ENCODE results near the gene ATP2B1. TPM values are rescaled to one million over a fixed set of nuclear protein-coding genes. Genes with fewer than 3 reads are reported as not detected.

The ATP2B1 gene
- total RNA-seq, 4 donors from 2014 or later: 19.0 to 33.3 (median 27.8) TPM

DNA sequence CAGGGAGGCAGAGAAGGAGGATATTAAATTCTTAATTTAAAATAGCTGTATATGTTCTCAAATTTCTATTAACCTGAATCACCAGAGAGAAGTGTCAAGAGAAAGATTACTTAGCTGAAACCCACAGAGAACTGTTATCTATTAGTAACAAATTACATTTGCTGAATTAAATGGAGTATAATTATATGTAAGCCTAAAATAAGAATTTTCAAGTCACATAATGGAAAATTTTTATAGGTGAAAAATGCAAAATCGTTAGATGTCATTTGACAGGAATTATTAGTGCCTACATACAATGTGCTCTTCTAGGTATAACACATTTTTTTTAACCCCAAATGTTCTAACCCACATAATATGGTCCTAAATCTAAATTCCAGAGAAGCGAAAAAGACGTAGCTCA, 4.1 kb upstream of the ATP2B1 start:
- H3K36me3 ChIP-seq: no peaks in the 10 kb centered on the region
- TF ChIP-seq POLR2AphosphoS5 (IDR thresholded peaks at IDR 0.05) (no peak), EP300 (IDR thresholded peaks at IDR 0.05) (no peak)
- no peak overlapping the region for H3K27ac ChIP-seq
- 87 to 97% methylated on average over 3 of the region's 3 CpGs for WGBS, 2 donors (ENCODE audit: low coverage in 1 of 2)
- no peaks in the 10 kb centered on the region for H3K27me3 ChIP-seq
- H3K4me1 ChIP-seq: peaks cover 0 to 10% (median 0%) of the 10 kb centered on the region in 3 donors
- H3K9me3 ChIP-seq: peaks cover 0 to 4% (median 0%) of the 10 kb centered on the region in 3 donors
- ATAC-seq: no peak
- no peak overlapping the region for H3K4me3 ChIP-seq

DNA sequence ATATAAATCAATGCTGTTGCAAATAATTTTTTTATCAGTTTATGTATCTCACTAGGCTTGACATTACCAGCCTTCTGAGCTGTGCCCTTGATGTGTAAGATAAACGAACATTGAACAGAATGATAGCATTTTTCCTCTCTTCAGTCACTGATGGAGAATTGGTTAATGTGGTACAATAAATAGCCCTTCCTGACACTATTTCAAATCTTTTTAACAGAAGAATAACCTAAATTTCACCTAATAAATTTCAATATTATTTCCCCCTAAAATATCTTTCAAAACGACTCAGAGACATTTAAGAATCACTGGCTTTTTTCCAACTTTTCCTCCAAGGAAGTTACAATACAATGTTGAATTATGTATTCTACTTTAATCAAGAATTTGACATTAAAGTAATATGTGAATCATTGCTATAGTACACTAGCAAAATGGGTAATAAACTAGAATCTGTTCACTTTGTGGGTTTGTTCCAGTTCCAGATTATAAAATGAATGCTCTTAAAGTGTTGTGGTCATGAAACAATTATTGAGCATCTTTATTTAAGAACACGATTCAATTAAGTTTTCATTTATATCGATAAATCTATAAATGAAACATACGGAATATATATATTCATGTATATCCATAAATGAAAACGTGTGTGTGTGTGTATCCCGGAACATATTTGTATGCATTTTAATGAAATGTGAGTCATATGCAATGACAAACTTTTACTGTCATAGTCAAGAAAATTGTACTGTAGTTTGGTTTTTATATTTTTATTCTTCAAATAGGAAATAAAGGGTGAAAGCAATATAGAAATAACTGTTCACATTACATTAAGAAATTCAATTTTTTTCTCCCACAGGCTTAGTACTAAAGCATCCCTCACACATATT, 2.5 kb upstream of the ATP2B1 start:
- H3K4me3 ChIP-seq: peak overlapping the region in 1 of 2 donors; percentile 77
- peak overlapping the region in 2 of 4 donors; percentile 96 to 99 for H3K27ac ChIP-seq
- H3K4me1 ChIP-seq: peaks cover 0 to 25% (median 0%) of the 10 kb centered on the region in 3 donors
- H3K9me3 ChIP-seq: peaks cover 0 to 4% (median 0%) of the 10 kb centered on the region in 3 donors
- no peaks in the 10 kb centered on the region for H3K36me3 ChIP-seq
- no peaks in the 10 kb centered on the region for H3K27me3 ChIP-seq
- 58 to 63% methylated on average over 7 of the region's 7 CpGs for WGBS, 2 donors (ENCODE audit: low coverage in 1 of 2)
- no peak for TF ChIP-seq EP300 (IDR thresholded peaks at IDR 0.05)
- no peak for TF ChIP-seq POLR2AphosphoS5 (IDR thresholded peaks at IDR 0.05)
- no peak for TF ChIP-seq POLR2A (IDR thresholded peaks at IDR 0.05)
- TF ChIP-seq, protein P1, sequence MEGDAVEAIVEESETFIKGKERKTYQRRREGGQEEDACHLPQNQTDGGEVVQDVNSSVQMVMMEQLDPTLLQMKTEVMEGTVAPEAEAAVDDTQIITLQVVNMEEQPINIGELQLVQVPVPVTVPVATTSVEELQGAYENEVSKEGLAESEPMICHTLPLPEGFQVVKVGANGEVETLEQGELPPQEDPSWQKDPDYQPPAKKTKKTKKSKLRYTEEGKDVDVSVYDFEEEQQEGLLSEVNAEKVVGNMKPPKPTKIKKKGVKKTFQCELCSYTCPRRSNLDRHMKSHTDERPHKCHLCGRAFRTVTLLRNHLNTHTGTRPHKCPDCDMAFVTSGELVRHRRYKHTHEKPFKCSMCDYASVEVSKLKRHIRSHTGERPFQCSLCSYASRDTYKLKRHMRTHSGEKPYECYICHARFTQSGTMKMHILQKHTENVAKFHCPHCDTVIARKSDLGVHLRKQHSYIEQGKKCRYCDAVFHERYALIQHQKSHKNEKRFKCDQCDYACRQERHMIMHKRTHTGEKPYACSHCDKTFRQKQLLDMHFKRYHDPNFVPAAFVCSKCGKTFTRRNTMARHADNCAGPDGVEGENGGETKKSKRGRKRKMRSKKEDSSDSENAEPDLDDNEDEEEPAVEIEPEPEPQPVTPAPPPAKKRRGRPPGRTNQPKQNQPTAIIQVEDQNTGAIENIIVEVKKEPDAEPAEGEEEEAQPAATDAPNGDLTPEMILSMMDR (IDR thresholded peaks at IDR 0.05): no peak
- ATAC-seq: no peak

DNA sequence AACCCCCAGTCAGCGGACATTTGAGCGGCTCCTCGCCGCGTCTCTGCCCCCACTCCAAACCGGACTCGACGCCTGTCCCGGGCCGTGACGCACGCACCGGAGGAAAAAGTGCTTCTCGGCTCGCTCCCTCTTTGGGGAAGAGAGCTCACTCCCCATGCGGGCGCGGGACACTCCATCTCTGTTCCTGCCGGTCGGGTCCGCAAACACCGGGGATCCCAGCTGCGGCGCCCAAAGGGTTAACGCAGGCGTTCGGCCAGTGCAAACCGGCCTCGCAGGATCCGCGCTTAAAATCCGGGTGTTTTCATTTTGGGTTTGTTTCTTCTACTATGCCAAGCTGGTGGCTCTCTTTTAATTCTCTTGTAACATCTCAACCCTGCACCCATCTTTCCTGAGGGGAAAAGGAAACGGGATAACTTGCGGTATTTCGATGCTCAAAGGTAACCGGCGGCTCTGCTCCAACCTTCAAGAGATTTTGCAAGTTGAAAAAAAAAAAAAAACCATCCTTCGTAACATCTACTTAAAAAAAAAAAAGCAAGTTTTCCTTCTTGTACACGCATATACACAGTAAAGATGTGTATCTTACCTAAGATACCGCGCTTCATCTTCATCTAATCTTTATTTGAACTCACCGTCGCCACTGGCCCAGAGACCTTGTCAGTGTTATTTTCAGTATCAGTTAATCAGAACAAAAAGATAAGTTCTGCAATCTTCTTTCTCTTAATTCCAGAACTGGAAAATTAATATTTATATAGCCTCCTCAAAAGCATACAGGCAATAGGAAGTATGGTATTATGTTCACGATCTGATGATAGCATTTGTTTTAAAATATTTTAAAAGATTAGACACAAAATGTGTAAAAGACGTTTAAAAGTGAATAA, 1.6 kb upstream of the ATP2B1 start:
- 3 to 4% methylated on average over 19 to 23 of the region's 45 CpGs for WGBS, 2 donors (ENCODE audit: low coverage in 1 of 2)
- no peaks in the 10 kb centered on the region for H3K27me3 ChIP-seq
- H3K4me3 ChIP-seq: peak overlapping the region; percentile 77 to 85
- TF ChIP-seq POLR2AphosphoS5 (IDR thresholded peaks at IDR 0.05): no peak
- TF ChIP-seq, protein P1 (IDR thresholded peaks at IDR 0.05): peak in 1 of 4 experiments; percentile 4
- no peaks in the 10 kb centered on the region for H3K36me3 ChIP-seq
- peaks cover 0 to 32% (median 0%) of the 10 kb centered on the region in 3 donors for H3K4me1 ChIP-seq
- peak overlapping the region; percentile 96 to 99 (median 98) for H3K27ac ChIP-seq
- H3K9me3 ChIP-seq: peaks cover 0 to 4% (median 0%) of the 10 kb centered on the region in 3 donors
- ATAC-seq: peak; percentile 8

DNA sequence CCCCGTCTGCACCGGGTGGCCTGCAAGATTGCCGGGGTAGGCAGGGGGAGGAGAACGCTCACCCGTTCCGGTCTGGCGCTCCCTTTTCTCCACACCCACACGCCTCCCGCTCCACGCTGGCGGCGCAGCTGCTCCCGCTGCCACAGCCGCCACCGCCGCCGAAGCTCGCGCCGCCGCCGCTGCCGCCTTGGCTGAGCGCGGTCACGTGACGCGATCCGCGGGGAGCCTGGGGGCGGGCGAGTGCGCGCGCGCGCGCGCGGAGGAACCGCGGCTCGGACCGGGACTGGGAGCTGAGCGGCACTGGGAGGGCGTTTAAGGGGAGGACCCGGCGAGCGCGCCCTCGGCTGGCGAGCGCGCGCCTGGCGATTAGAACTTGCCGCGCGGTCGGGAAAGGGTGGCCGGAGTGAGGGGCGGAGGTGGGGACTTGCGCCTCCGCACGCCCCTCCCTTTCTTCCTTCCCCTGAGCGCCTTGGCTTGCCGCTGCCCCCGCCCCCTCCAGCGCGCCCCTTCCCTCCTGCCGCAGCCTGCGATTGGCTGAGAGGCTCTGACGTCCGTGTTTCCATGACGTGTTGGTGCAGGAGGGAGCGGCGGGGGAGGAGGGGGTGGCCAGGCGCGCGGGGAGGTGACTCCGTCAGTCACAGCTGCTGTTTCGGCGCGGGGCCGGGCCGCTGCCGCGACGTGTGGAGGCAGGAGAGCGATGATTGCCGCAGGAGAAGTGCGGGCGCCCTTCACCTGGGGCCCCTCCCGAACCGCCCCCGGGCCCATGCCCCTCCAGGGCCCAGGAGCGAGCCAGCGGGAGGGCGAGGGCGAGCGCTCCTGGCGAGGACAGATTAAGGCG, 738 bp upstream of the ATP2B1 start:
- Histone ChIP-seq H3K36me3 (no peaks in the 10 kb centered on the region), H3K27ac (peak overlapping the region; percentile 96 to 99 (median 98)), H3K4me3 (peak overlapping the region; percentile 77 to 85), H3K4me1 (peaks cover 0 to 32% (median 0%) of the 10 kb centered on the region in 3 donors), H3K9me3 (no peaks in the 10 kb centered on the region), H3K27me3 (no peaks in the 10 kb centered on the region)
- TF ChIP-seq EP300 (IDR thresholded peaks at IDR 0.05) (peak; percentile 87), POLR2A (IDR thresholded peaks at IDR 0.05) (peak; percentile 97 to 98), POLR2AphosphoS5 (IDR thresholded peaks at IDR 0.05) (peak; percentile 98)
- TF ChIP-seq, protein P1 (IDR thresholded peaks at IDR 0.05): no peak
- ATAC-seq: peak; percentile 90
- WGBS, 2 donors (ENCODE audit: low coverage in 1 of 2): no CpG with 5 or more reads among the region's 103 CpGs
